CD4-positive, alpha-beta T cell treated with Interleukin-17A for 4 hours (primary cell): ENCODE results near the gene ZNF286A.
"Not testable (repeated sequence)": the region's sequence is repeated elsewhere in the genome, so short reads cannot be mapped to it uniquely, and the experiment has no call there.

Experiments
- DNase-seq: peaks from one replicate; pipeline ENCODE4 v3.0.0-alpha.2; 2020; ENCODE audit warnings: mixed read lengths

The ZNF286A gene

GRCh38 chr17:15704239-15704638 is 4.7 kb downstream of the ZNF286A start:
- not testable (repeated sequence) for DNase-seq

GRCh38 chr17:15704813-15705212 is 5.3 kb downstream of the ZNF286A start:
- DNase-seq, result not testable (repeated sequence)

- DNase-seq, result not testable (repeated sequence)
These were observed 9.3 kb downstream of the ZNF286A start for GRCh38 chr17:15708879-15709278.

- DNase-seq, result not testable (repeated sequence)
These were observed 17.3 kb downstream of the ZNF286A start for GRCh38 chr17:15716601-15717563.

- not testable (repeated sequence) for DNase-seq
These were observed 31.0 kb downstream of the ZNF286A start for GRCh38 chr17:15730535-15730934.

- DNase-seq, result not testable (repeated sequence)
These were observed 32.3 kb downstream of the ZNF286A start, which contains the start of gene TBC1D26 for GRCh38 chr17:15731900-15732299. Gene TBC1D26, plus strand, starts transcription at chr17:15732283. Its CDS starts 3,066 bp downstream, at chr17:15735349.

- DNase-seq, result not testable (repeated sequence)
These were observed 33.7 kb downstream of the ZNF286A start for GRCh38 chr17:15733174-15733789.

GRCh38 chr17:15736578-15736977 is 37.0 kb downstream of the ZNF286A start:
- not testable (repeated sequence) for DNase-seq

GRCh38 chr17:15738066-15738465 is 38.5 kb downstream of the ZNF286A start:
- DNase-seq, result no peak

- not testable (repeated sequence) for DNase-seq
These were observed 39.7 kb downstream of the ZNF286A start for GRCh38 chr17:15739259-15739658.

GRCh38 chr17:15740041-15740440 is 40.5 kb downstream of the ZNF286A start:
- DNase-seq, result not testable (repeated sequence)

- DNase-seq, result no peak
These were observed 41.1 kb downstream of the ZNF286A start for GRCh38 chr17:15740570-15741120.

- DNase-seq, result no peak
These were observed 42.1 kb downstream of the ZNF286A start for GRCh38 chr17:15741624-15742023.

- DNase-seq, result no peak
These were observed 42.7 kb downstream of the ZNF286A start for GRCh38 chr17:15742051-15742795.

GRCh38 chr17:15742921-15743320 is 43.4 kb downstream of the ZNF286A start:
- no peak for DNase-seq

- DNase-seq, result no peak
These were observed 44.6 kb downstream of the ZNF286A start for GRCh38 chr17:15744074-15744676.

- DNase-seq, result no peak
These were observed 45.3 kb downstream of the ZNF286A start for GRCh38 chr17:15744885-15745284.

GRCh38 chr17:15749403-15749802 is 49.9 kb downstream of the ZNF286A start:
- DNase-seq, result not testable (repeated sequence)

GRCh38 chr17:15768865-15769533 is 69.4 kb downstream of the ZNF286A start:
- not testable (repeated sequence) for DNase-seq
